Left cardiac atrium (tissue), 4 donors: Measurements from ENCODE around the gene LRRC56. TPM values are rescaled to one million over a fixed set of nuclear protein-coding genes. Genes with fewer than 3 reads are reported as not detected.

ENCODE experiments used
- ATAC-seq, 2 donors: fragments of 200-7000 bp; cut with Tn5 transposase; one replicate each; pipeline ENCODE4 v1.9.1; 2020; ENCODE audit warnings: mild to moderate bottlenecking in 2 of 2, moderate library complexity in 2 of 2
- DNase-seq: peaks from one replicate; pipeline ENCODE4 v3.0.0-alpha.2; 2020
- intact Hi-C, 2 donors: fragments of 100-400 bp; cut with DNase I; formaldehyde crosslinking; loops; one replicate each; pipeline versions ENCODE4 v1.14.1 to v1.15.1; 2022 to 2023
- microRNA-seq, 2 donors: library from miRNA; unstranded; fragments of <30 nt; microRNA quantifications; one replicate each; pipeline ENCODE4 v1.2.0, GENCODE V29; 2020
- total RNA-seq, 2 donors: library from RNA; stranded (reverse); fragmentation: NEBNext Ultra II Directional; extraction: Animal tissue kit (Norgen Biotek cat#: 25700); gene quantifications; one replicate each; pipeline ENCODE4 v1.2.1, GENCODE V29; 2021
- donor health status: DM: no; HTN: yes; CAD: no.
- donor health status: DM: no; HTN: yes; CAD: no; lungs with severe emphysema.
- donor health status: DM: yes; HTN: yes; CAD: no.
- donor health status: Dilated cardiomyopathy.

LRRC56 gene
- total RNA-seq, 2 donors from 2014 or later, result 0.47 to 0.68 TPM

GRCh38 chr11:601573-602245 lies 64.4 kb downstream of the LRRC56 start:
- intact Hi-C loops, result no loop called here
- no peak for ATAC-seq
- no peak for DNase-seq

GRCh38 chr11:603154-603553 lies 65.8 kb downstream of the LRRC56 start:
- DNase-seq, result no peak
- ATAC-seq, result no peak
- intact Hi-C loops, result no loop called here

Small RNA genes within 50 kb of the gene (microRNA-seq; reads per million reads assigned to microRNA genes)
- gene MIR210, result 142 to 522 reads per million in 2 donors

Other genes with a start within 250 kb of the LRRC56 start
- 10 to 100 TPM; 10.8 to 15.8 TPM for gene PGGHG, start 248.4 kb upstream of the LRRC56 start, total RNA-seq
- gene IFITM5, start 238.0 kb upstream of the LRRC56 start, total RNA-seq, result not detected
- 100 to 1,000 TPM; 420 to 494 TPM for gene IFITM2, start 229.7 kb upstream of the LRRC56 start, total RNA-seq
- 100 to 1,000 TPM; 151 to 215 TPM for gene IFITM1, start 223.5 kb upstream of the LRRC56 start, total RNA-seq
- gene IFITM3, start 216.7 kb upstream of the LRRC56 start, total RNA-seq, result 100 to 1,000 TPM; 669 to 779 TPM
- 1 to 10 TPM; 2.1 to 2.4 TPM for gene B4GALNT4, start 168.0 kb upstream of the LRRC56 start, total RNA-seq
- under 1 TPM; 0.52 to 0.68 TPM for gene PKP3, start 143.3 kb upstream of the LRRC56 start, total RNA-seq
- 10 to 100 TPM; 35.4 to 36.7 TPM for gene SIGIRR, start 122.5 kb upstream of the LRRC56 start, total RNA-seq
- gene ANO9, start 95.5 kb upstream of the LRRC56 start, total RNA-seq, result 1 to 10 TPM in 1 of 2 donors, under 1 TPM in 1; 0.55 to 1.6 TPM
- gene PTDSS2, start 87.2 kb upstream of the LRRC56 start, total RNA-seq, result 10 to 100 TPM; 21.5 to 26.5 TPM
- gene RNH1, start 30.3 kb upstream of the LRRC56 start, total RNA-seq, result 100 to 1,000 TPM; 153 to 159 TPM
- gene HRAS, start 2.0 kb upstream of the LRRC56 start, total RNA-seq, result 10 to 100 TPM; 47.9 to 56.5 TPM
- 1 to 10 TPM in 1 of 2 donors, under 1 TPM in 1; 0.58 to 1.1 TPM for gene LMNTD2, start 23.2 kb downstream of the LRRC56 start, total RNA-seq
- gene RASSF7, start 23.4 kb downstream of the LRRC56 start, total RNA-seq, result 1 to 10 TPM; 3.2 to 4.4 TPM
- 10 to 100 TPM; 17.3 to 21.5 TPM for gene PHRF1, start 38.9 kb downstream of the LRRC56 start, total RNA-seq
- 10 to 100 TPM; 12.1 to 24.3 TPM for gene IRF7, start 78.4 kb downstream of the LRRC56 start, total RNA-seq
- not detected for gene CDHR5, start 87.4 kb downstream of the LRRC56 start, total RNA-seq
- not detected for gene SCT, start 89.7 kb downstream of the LRRC56 start, total RNA-seq
- under 1 TPM; 0.15 to 0.29 TPM for gene DRD4, start 99.7 kb downstream of the LRRC56 start, total RNA-seq
- gene DEAF1, start 157.7 kb downstream of the LRRC56 start, total RNA-seq, result 10 to 100 TPM; 19.2 to 21.1 TPM
- 10 to 100 TPM; 11.3 to 15.6 TPM for gene TMEM80, start 158.3 kb downstream of the LRRC56 start, total RNA-seq
- gene EPS8L2, start 168.7 kb downstream of the LRRC56 start, total RNA-seq, result 1 to 10 TPM; 6.5 to 8.0 TPM
- 100 to 1,000 TPM; 107 to 121 TPM for gene TALDO1, start 209.9 kb downstream of the LRRC56 start, total RNA-seq
- 10 to 100 TPM; 29.8 to 43.5 TPM for gene GATD1, start 240.0 kb downstream of the LRRC56 start, total RNA-seq